HepG2 (cell line): ENCODE results near the gene TBX21. TPM values are rescaled to one million over a fixed set of nuclear protein-coding genes. Genes with fewer than 3 reads are reported as not detected.

Source experiments
- AGO1 ChIP-seq: fragments of 200-400 bp; formaldehyde crosslinking; IDR thresholded peaks from 2 replicates; pipeline ENCODE4 v1.6.1; 2017; ENCODE audit warnings: mild to moderate bottlenecking, low read depth, low read length, moderate library complexity; ENCODE audit not compliant: poor library complexity, severe bottlenecking
- FIP1L1 ChIP-seq: fragments of 200-400 bp; formaldehyde crosslinking; IDR thresholded peaks from 2 replicates; pipeline ENCODE4 v1.6.1; 2018; ENCODE audit warnings: low read depth, mild to moderate bottlenecking, low read length, moderate library complexity, borderline replicate concordance; ENCODE audit not compliant: insufficient read depth
- FOXO1 ChIP-seq: sonication (generic); formaldehyde crosslinking; IDR thresholded peaks from 2 replicates; pipeline ENCODE4 v1.4.0; 2020; ENCODE audit warnings: missing genetic modification reagents
- HES4 ChIP-seq: sonication (generic); formaldehyde crosslinking; IDR thresholded peaks from 2 replicates; pipeline ENCODE4 v1.9.0; 2021; ENCODE audit warnings: mild to moderate bottlenecking, missing genetic modification reagents, borderline replicate concordance
- NFYC ChIP-seq: IDR thresholded peaks from 2 replicates; pipeline ENCODE4 v1.6.1; 2016; ENCODE audit warnings: missing genetic modification reagents, missing compliant biosample characterization
- PAX8 ChIP-seq: sonication (generic); formaldehyde crosslinking; IDR thresholded peaks from 2 replicates; pipeline ENCODE4 v1.8.0; 2022; ENCODE audit warnings: mild to moderate bottlenecking, missing genetic modification reagents, borderline replicate concordance
- RBFOX2 ChIP-seq: fragments of 200-400 bp; formaldehyde crosslinking; IDR thresholded peaks from 2 replicates; pipeline ENCODE4 v1.6.1; 2017; ENCODE audit warnings: low read depth, mild to moderate bottlenecking, low read length
- RCOR2 ChIP-seq: IDR thresholded peaks from 2 replicates; pipeline ENCODE4 v1.6.1; 2016; ENCODE audit warnings: missing biosample characterization, missing genetic modification reagents
- REPIN1 ChIP-seq: sonication (generic); formaldehyde crosslinking; IDR thresholded peaks from 2 replicates; pipeline ENCODE4 v1.8.0; 2022; ENCODE audit warnings: missing genetic modification reagents, low read depth, mild to moderate bottlenecking, borderline replicate concordance
- SRY ChIP-seq: sonication (generic); formaldehyde crosslinking; IDR thresholded peaks from 2 replicates; pipeline ENCODE4 v1.8.0; 2022; ENCODE audit warnings: mild to moderate bottlenecking, missing genetic modification reagents
- STAG1 ChIP-seq: sonication (generic); formaldehyde crosslinking; IDR thresholded peaks from 2 replicates; pipeline ENCODE4 v1.4.0; 2020; ENCODE audit warnings: missing genetic modification reagents
- TAF15 ChIP-seq: fragments of 200-400 bp; formaldehyde crosslinking; IDR thresholded peaks from one replicate; pipeline ENCODE4 v1.6.1; 2018; ENCODE audit warnings: mild to moderate bottlenecking, low read depth, low read length; ENCODE audit not compliant: poor library complexity, severe bottlenecking
- TBX2 ChIP-seq: sonication (generic); formaldehyde crosslinking; IDR thresholded peaks from 2 replicates; pipeline ENCODE4 v1.5.0; 2020; ENCODE audit warnings: missing genetic modification reagents, mild to moderate bottlenecking, borderline replicate concordance
- ZFP91 ChIP-seq: sonication (generic); formaldehyde crosslinking; IDR thresholded peaks from 2 replicates; pipeline ENCODE4 v1.9.0; 2022; ENCODE audit warnings: missing genetic modification reagents, mild to moderate bottlenecking, borderline replicate concordance
- ZNF230 ChIP-seq: sonication (generic); formaldehyde crosslinking; IDR thresholded peaks from 2 replicates; pipeline ENCODE4 v1.4.0; 2020; ENCODE audit warnings: mild to moderate bottlenecking, missing genetic modification reagents
- ZNF251 ChIP-seq: sonication (generic); formaldehyde crosslinking; IDR thresholded peaks from 2 replicates; pipeline ENCODE4 v1.9.0; 2021; ENCODE audit warnings: mild to moderate bottlenecking, missing genetic modification reagents
- ZNF33A ChIP-seq: sonication (generic); formaldehyde crosslinking; IDR thresholded peaks from 2 replicates; pipeline ENCODE4 v1.5.1; 2020; ENCODE audit warnings: missing genetic modification reagents, mild to moderate bottlenecking, moderate library complexity, borderline replicate concordance
- ZNF496 ChIP-seq: sonication (generic); formaldehyde crosslinking; IDR thresholded peaks from 2 replicates; pipeline ENCODE4 v1.8.1; 2023; ENCODE audit warnings: mild to moderate bottlenecking, moderate library complexity, missing genetic modification reagents; ENCODE audit not compliant: insufficient replicate concordance
- ZNF501 ChIP-seq: sonication (generic); formaldehyde crosslinking; IDR thresholded peaks from 2 replicates; pipeline ENCODE4 v1.5.1; 2020; ENCODE audit warnings: mild to moderate bottlenecking, moderate library complexity, missing genetic modification reagents
- ZNF709 ChIP-seq: sonication (generic); formaldehyde crosslinking; IDR thresholded peaks from 2 replicates; pipeline ENCODE4 v1.5.0; 2020; ENCODE audit warnings: mild to moderate bottlenecking, missing genetic modification reagents
- polyA plus RNA-seq, 8 experiments: library from polyadenylated mRNA; depleted of rRNA in 3 of 8; stranded (reverse) in 7 of 8; unstranded in 1 of 8; fragments of >200 nt; fragmentation: Illumina TruSeq in 4 of 8; extraction: Trizol in 4 of 8; gene quantifications; 2 replicates each; pipeline versions ENCODE4 v1.2.1 to v1.2.3, GENCODE V29; 2011 to 2016; ENCODE audit warnings: low read depth in 4 of 8, missing spikeins in 1 of 8, mixed read lengths in 1 of 8; ENCODE audit not compliant: insufficient read depth in 1 of 8
- total RNA-seq, 5 experiments: library from RNA; depleted of rRNA; stranded (reverse); fragments of >200 nt; fragmentation: Illumina TruSeq; extraction: Trizol; gene quantifications; 2 replicates each; pipeline ENCODE4 v1.2.3, GENCODE V29; 2016; ENCODE audit warnings: low read depth in 1 of 5
- TF ChIP-seq, protein P1 (sequence below): sonication (generic); formaldehyde crosslinking; IDR thresholded peaks from 2 replicates; pipeline ENCODE4 v1.5.1; 2020; ENCODE audit warnings: missing genetic modification reagents, mild to moderate bottlenecking, borderline replicate concordance
- TF ChIP-seq, protein P2 (sequence below): fragments of 450-650 bp; IDR thresholded peaks from 2 replicates; pipeline ENCODE4 v1.6.1; 2017; ENCODE audit warnings: mild to moderate bottlenecking

Gene TBX21
- total and polyA plus RNA-seq, 2 of the 13 experiments (the other 11 are each of a cell fraction or from before 2014, with no cell fraction given) = not detected

DNA sequence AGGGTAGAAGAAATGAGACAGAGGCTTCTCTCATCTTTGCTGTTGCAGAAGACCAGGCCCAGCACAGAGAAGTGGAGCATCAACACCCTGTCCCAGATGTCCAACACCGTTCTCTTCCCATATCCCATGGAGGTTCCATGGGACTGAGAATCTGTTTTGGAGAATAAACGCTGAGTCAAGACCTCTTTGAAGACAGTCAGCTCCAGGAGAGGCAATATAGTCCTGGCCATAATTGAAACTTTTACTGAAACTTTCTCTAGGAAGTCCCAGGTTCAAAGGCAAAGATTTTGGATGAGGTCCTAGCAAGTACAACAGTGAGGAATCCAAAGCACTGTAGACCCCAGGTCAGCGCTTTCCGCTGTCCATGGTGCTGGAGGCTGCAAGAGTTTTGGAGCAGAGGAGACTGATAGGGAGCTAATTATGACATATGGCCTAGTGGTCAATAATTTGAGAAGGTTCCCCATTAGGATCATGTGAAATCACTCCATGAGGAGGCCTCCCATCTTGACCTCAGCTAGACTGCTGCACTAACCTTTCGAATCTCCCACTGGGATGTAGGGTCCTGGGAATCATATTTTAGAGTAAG is 52.6 kb downstream of the TBX21 start (continued):
- TF ChIP-seq TBX2 (CRISPR knock-in tag) = no peak
- 0 out of 2 replicates have a peak, but pooled peaks have one; percentile 41 for TF ChIP-seq REPIN1
- TF ChIP-seq FIP1L1 = no peak
- TF ChIP-seq FOXO1 (CRISPR knock-in tag) = no peak
- TF ChIP-seq, protein P1, sequence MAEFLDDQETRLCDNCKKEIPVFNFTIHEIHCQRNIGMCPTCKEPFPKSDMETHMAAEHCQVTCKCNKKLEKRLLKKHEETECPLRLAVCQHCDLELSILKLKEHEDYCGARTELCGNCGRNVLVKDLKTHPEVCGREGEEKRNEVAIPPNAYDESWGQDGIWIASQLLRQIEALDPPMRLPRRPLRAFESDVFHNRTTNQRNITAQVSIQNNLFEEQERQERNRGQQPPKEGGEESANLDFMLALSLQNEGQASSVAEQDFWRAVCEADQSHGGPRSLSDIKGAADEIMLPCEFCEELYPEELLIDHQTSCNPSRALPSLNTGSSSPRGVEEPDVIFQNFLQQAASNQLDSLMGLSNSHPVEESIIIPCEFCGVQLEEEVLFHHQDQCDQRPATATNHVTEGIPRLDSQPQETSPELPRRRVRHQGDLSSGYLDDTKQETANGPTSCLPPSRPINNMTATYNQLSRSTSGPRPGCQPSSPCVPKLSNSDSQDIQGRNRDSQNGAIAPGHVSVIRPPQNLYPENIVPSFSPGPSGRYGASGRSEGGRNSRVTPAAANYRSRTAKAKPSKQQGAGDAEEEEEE (CRISPR knock-in tag) = no peak
- no peak for TF ChIP-seq AGO1
- TF ChIP-seq ZNF33A = 0 out of 2 replicates have a peak, but pooled peaks have one; percentile 37
- no peak for TF ChIP-seq RBFOX2
- TF ChIP-seq NFYC (CRISPR knock-in tag) = no peak
- TF ChIP-seq HES4 (CRISPR knock-in tag) = no peak
- TF ChIP-seq RCOR2 (CRISPR knock-in tag) = no peak
- TF ChIP-seq SRY (CRISPR knock-in tag) = peak; percentile 83; the same call in 1 of the 2 replicates
- no peak for TF ChIP-seq ZNF709 (CRISPR knock-in tag)
- TF ChIP-seq STAG1 = no peak
- no peak for TF ChIP-seq ZNF251 (CRISPR knock-in tag)
- no peak for TF ChIP-seq ZNF496 (CRISPR knock-in tag)
- TF ChIP-seq ZNF501 (CRISPR knock-in tag) = 0 out of 2 replicates have a peak, but pooled peaks have one; percentile 31
- TF ChIP-seq TAF15 = no peak
- TF ChIP-seq, protein P2, sequence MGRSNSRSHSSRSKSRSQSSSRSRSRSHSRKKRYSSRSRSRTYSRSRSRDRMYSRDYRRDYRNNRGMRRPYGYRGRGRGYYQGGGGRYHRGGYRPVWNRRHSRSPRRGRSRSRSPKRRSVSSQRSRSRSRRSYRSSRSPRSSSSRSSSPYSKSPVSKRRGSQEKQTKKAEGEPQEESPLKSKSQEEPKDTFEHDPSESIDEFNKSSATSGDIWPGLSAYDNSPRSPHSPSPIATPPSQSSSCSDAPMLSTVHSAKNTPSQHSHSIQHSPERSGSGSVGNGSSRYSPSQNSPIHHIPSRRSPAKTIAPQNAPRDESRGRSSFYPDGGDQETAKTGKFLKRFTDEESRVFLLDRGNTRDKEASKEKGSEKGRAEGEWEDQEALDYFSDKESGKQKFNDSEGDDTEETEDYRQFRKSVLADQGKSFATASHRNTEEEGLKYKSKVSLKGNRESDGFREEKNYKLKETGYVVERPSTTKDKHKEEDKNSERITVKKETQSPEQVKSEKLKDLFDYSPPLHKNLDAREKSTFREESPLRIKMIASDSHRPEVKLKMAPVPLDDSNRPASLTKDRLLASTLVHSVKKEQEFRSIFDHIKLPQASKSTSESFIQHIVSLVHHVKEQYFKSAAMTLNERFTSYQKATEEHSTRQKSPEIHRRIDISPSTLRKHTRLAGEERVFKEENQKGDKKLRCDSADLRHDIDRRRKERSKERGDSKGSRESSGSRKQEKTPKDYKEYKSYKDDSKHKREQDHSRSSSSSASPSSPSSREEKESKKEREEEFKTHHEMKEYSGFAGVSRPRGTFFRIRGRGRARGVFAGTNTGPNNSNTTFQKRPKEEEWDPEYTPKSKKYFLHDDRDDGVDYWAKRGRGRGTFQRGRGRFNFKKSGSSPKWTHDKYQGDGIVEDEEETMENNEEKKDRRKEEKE = no peak
- TF ChIP-seq PAX8 = no peak
- no peak for TF ChIP-seq ZFP91
- no peak for TF ChIP-seq ZNF230 (CRISPR knock-in tag)
